HG03460 (cell line): ENCODE data around the gene PAX7.
"Not testable (repeated sequence)": the region's sequence is repeated elsewhere in the genome, so short reads cannot be mapped to it uniquely, and the experiment has no call there.

Experiments
- ATAC-seq: cut with Tn5 transposase; IDR thresholded peaks from one replicate; pipeline ENCODE4 v1.9.1; 2021; ENCODE audit not compliant: unreplicated experiment

The PAX7 gene

DNA sequence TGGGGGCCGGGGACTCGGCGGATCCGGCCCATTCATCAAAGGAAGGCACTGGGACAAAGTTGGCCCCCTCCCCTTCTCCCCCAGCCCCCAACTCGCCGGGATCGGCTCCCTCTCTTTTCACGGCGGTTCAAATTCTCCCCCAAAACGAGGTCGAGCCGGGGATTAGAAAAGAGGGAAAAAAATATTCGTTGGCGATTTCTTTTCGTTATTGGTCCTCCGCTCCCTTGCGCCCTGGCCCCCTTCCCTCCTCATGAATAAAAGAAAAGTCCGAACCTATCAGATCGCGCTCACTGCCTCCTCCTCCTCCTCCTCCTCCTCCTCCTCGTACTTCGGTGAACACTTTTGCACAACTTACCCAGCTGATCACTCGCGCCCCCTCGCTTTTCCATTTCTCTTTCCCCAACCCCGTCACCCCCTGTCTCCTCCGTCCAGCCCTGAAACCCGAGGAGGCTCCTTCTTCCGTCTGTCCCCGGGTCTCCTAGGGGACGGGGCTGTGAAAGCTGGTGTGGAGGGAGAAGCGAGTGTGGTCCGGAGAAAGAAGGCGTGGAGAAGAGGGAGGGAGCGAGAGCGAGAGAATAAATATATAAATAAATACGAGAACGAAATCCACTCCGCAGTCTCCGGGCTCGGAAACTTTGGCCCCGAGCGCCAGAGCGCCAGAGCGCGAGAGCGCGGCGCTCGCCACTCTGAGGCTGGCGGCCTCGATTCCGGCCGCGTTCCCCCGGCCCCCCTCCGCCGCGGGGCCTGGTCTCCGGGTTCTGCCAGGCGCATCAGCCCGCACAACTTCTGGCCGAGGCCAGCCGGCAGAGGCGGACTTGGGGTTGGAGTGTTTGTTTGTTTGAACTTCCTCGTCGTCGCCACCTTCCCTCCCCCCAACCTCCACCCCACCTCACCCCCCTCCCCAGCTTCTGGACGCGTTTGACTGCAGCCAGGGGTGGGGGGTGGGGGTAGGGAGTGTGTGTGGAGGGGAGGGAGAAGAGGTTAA is at the start of gene PAX7:
PAX7 (plus strand) TSS at position 336 of the 985 bp plus-strand sequence. CDS start 758 bp downstream, outside the sequence.
- no peak for ATAC-seq

DNA sequence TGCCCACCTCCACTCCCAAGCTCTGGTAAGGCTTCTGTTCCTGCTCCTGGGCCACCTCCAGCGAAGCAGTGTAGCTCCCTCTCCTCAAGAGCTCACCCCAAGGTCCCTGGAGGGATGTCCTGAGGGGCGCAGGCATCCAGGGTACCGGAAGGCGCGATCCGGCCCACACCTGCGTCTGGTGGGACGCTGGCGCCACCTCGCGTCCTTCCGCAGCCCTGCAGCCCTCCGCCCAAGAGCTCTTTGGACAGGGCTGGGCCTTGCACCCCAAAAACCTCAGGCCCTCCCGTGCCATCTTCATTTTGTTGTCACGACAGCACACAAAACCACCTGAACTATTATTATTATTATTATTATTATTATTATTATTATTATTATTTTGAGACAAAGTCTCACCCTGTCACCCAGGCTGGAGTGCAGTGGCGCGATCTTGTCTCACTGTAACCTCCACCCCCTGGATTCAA is 49.2 kb upstream of the PAX7 start:
- no peak for ATAC-seq

DNA sequence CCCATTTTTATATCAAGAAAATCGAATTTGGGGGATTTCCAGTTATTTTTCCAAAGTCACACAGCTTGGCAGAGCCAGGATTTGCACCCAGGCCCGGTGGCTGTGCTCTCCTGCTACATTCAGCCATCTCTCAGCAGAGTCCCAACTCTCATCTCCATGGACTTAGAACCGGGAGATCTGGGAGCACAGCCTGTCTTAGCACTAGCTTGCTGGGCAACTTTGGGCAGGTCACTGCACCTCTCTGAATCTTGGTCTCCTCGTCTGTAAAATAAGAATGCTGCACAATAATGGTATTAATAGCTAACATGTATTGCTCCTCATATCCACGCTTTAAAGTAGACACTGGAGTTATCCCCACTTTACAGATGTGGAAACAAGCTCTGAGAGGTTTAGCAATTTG is 47.8 kb upstream of the PAX7 start:
- no peak for ATAC-seq

DNA sequence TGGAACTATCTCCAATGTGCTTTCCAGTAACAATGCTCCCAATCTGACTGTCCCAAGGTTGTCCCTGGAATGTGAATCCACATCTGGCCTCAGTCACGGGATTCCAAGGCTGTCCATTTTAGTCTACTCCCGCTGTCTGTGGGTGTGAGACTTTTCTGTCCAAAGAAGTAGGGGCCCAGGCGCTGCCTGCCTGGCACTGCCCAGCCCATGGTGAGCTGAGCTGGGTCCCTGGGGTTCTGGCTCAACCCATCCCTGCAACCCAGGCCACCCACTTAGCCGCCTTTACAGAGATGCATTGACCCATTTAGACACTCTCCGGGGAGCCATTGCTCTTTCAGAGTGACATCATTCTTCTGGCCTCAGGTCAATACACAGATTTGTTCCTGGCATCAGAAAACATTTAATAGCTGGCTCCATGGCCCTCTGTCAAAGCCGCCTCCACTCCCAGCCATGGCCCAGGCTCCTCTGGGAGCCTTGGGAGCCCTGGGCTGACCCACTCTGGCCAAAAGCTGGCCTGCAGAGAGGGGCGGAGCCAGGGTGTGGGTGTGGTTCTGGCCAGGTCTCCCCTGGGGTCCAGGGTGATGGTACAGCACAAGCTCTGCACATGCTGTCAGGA is 47.2 kb upstream of the PAX7 start:
- ATAC-seq = no peak

DNA sequence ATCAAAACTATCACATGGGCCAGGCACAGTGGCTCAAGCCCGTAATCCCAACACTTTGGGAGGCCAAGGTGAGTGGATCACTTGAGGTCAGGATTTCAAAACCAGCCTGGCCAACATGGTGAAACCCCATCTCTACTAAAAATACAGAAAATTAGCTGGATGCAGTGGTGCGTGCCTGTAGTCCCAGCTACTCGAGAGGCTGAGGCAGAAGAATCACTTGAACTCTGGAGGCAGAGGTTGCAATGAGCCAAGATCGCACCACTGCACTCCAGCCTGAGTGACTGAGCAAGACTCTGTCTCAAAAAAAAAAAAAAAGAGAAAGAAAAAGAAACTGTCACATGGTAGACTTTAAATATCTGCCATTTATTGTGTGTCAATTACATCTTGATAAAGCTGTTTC is 44.6 kb upstream of the PAX7 start:
- not testable (repeated sequence) for ATAC-seq

DNA sequence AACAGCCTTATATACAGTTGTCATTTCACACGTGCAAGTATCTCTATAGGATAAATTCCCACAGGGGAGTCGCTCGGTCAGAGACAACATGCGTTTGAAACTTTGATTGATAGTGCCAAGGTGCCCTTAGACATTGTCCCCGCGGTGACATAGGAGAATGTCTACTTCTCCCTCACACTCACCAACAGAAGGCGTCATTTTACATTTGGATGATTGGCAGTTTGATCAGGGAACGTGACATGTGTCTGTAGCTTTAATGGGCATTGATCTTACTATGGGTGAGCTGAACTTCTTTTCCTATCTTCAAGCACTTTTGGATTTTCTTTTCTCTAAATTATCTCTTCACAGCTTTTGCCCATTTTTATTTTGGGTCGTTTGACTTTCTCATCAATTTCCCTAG is 42.6 kb upstream of the PAX7 start:
- no peak for ATAC-seq

DNA sequence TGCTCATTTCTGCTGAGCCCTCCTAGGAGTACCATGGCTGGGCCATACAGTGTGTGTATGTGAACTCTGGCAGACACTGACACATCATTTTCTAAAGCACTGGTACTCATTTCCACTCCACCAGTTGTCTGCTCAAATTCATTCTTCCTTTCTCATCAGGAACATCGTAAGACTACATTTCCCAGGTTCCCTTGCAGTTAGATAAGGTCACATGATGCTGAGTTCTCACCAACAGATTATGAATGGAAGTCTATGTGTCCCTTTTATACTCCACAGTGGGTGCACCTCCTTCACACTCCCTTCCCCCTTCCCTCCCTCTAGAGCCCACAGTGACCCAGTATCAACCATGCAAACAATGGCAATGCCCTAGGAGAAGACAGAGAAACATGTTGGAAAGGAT is 38.3 kb upstream of the PAX7 start:
- ATAC-seq = no peak

DNA sequence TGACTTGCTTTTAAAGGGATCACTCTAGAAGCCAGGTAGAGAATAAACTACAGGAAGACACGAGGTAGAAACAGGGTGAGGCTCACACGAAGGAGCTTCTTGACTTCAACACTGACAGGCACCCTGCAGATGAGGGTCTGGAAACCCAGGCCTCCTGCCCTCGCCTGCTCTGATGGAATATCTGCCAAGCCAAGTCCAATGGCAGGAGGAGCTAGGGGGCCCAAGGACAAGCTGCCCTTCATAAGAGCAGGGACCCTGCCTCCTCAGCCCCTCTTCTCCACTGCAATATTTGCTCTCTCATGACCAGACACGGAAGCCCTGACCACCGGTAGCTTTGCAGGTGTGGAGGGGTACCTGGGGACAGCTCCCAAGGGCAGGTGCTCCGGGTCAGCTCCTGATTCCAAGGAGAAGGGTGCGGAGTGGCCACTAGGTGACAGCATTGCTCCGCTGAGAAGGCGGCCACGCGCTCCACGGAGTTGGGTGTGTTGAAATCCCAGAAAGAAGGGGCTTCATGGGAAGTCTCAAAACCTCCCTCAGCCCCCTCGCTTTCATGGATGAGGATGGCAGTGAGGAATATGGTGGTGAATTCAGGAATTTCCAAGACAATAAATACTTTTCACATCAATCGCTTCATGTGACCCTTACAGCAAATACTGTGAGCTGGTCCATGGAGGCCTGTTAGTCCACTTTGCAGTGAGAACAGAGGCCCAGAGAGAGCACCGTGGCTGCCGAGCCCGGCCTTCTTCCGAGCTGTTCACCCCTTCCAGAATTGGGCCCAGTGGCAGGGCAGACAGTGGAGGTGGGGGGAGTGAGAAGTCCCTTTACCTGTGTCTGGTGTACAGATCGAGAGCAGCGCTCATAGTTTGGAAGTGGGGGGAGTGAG is 33.2 kb upstream of the PAX7 start:
- ATAC-seq = no peak

DNA sequence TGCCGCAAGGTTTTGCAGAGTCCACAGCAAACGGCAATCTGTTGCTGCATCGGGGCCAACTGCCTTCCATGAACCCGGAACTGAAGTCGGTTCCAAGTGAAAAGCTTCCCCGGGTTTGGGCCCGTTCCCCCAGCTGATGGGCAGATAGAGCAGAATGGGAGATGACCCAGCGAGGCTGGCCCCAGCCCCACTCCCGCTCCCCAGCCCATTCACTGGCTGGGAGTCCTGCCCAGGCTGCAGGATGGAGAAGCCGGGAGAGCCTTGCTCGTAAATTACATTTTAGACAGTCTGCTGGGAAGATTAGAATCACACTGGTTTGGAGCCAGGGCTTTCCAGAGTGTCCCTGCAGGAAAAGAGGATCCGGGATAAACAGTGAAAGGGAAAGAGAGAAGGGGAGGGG is 31.6 kb upstream of the PAX7 start:
- no peak for ATAC-seq

DNA sequence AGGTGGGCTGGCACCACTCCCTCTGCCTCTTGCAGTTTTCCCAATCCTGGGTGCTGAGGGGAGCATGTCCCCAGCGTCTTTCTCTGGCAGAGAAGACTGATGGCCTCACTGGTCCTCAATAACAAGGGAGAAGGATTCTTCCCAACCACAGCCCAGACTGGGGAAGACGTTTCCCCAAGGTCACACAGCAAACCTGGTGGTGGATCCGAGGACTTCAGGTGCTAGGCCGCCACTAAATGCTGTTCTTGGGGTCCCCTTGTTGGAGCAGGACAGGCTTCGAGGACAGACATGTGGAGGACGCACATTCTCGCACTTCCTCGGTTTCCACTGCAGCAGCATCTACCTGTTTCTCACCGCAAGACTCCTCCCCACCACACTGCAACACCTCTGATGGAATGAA is 30.9 kb upstream of the PAX7 start:
- ATAC-seq = no peak

DNA sequence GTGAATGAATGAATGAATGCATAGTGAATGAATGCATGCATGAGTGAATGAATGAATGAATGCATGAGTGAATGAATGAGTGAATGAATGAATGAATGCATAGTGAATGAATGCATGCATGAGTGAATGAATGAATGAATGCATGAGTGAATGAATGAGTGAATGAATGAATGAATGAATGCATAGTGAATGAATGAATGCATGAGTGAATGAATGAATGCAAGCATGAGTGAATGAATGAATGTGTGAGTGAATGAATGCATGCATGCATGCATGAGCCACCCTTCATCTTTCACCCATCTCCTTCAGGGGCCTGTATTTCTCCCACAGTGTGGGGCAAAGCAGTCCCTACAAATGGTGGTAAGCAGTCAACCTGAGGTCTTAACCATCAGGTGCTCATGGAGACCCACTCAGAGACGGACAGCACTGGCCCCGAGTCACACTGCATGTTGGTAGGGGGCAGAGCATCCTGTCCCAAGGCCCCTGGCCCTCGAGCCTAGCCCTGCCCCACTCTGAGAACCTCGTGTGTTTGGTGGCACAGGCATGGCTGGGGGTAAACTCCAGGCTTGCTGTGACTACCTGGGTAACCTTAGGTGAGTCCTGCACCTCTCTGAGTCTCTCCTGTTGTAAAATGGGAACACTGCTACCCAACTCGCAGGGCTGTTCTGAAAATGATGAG is 28.0 kb upstream of the PAX7 start:
- no peak for ATAC-seq

DNA sequence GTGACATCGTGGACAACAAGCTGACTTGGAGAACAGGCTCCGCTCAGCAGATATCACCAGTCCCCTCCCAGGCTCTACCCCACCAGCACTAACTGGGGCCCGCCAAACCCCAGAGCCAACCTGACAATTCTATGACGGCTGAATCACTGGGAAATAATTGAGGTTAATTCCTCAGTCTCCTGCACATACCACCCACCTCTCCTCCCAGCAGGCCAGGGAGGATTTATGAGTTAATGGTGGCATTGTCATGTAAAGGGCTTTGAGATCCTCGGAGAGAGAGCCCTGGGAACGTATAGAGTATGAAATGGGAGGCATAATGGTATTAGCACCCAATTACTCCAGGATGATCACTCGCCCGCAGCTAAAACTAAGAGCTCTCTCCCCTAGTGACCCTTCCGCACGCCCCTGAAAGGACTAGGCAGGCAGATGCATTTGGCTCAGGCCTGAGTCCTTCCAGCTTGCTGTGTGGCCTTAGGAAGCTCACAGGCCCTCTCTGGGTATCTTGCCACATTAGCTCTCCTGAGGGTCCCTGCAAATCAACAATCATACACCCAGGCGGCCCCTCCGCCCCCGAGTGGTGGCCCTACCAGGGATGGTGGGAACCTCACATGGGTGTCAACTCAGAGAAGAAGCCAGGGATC is 27.3 kb upstream of the PAX7 start:
- no peak for ATAC-seq

DNA sequence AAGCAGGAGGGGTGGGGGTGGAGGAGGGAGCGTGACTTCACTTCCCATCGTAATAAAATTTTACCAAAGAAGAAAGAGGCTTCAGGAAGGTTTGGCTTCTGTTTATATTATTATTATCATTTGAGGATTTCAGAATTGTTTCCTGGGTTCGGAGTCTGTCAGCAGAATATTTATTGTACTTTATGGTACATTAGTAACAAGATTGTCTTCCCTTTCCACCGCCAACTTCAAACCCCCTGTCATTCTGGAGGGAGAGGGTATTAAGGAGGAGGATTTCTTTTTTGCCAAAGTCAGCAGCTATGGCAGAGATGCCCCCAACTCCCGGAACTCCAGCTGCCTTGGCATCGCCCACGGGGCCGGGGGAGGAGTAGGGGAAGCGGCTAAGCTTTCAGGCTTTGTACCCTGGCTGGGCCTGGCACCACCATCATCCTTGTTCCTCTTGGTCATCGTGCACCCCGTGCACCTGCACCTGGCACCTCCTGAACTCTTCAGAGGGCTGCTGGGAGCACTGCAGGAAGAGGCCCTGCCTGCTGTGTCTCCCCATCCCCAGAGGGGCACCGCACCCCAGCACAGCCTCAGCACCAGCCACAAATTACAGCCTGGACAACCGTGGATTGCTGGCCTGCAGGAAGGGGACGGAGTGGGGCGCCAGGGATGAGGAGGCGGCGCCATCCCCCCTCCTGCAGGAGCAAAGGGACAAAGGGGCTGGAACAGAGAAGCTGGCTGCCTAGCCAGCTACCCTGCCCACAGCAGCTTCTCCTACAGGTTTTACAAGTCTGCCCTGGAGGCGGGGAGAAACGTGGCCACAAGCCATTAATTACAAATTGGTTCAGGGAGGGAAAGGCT is 24.0 kb upstream of the PAX7 start:
- ATAC-seq = no peak

DNA sequence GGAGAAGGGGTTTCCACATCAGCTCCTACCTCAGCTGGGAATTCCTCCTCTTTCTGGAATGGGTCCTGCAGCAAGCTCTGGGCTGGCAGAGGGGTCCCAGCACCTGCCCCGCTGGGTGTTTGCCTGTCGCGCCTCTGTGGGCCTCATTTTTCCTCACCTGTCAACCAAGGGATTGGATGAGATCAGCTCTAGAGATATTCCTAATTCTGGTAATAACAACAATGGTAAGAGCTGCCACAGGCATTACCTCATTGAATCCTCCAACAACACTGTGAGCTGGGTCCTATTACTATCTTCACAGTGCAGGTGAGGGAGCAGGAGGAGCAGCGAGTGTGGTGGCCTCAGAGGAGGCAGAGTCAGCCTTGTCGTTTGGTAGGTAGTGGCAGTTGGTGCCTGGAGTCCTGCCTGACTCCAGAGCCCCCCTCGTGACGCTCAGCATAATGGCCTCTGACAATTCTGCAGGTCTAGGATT is 23.3 kb upstream of the PAX7 start:
- ATAC-seq = no peak

DNA sequence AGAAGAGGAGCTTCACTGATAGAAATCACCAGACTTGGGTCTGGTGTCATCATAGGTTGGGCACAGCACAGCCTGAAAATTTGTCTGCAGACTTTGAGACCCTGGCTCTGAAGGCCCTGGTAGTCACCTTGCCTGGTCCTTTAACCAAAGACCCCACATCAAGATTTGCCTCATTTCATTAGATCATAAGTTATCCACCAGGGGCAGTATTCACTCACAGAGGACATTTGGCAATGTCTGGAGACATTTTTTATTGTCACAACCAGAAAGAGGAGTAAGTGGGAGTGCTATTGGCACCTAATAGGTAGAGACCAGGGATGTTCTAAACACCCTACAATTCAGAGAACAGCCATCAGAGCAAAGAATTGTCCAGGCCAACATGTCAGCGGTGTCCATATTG is 22.1 kb upstream of the PAX7 start:
- no peak for ATAC-seq

DNA sequence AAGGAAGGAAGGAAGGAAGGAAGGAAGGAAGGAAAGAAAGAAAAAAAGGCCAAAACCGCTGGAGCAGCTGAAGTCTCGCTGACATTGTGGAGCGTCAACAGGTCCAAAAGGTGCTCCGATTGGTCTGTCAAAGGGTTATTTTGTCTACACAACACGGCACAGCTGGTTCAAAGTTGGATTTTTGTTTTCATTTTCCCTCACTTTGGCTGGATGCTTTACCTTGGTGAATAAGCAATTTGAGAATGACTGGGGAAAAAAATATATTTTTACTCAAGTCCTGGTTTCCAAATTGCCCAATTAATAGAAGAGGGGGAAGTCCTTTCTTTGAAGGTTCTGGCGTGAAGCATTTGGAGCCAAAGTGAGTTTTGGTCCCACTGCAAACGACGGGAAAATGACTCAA is 19.3 kb upstream of the PAX7 start:
- ATAC-seq = no peak

DNA sequence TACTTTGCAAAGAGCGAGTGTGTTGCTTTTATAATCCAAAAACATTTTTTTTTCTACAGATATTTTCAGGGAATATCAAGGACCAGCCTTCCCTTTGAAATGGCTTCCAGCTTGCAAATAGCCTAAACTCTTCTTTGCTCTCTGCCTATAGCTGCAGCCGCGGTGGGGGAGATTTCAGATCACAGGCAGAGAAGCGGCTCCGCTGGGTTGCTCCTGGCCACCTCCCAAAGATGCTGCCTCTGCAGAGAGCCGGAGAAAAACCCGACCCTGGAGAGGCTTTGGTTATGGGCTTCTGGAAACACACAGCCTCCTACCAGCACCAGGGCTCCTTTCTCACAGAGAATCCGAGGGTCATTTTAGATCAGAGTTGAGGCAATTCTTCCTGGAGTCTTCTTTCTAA is 18.6 kb upstream of the PAX7 start:
- no peak for ATAC-seq

DNA sequence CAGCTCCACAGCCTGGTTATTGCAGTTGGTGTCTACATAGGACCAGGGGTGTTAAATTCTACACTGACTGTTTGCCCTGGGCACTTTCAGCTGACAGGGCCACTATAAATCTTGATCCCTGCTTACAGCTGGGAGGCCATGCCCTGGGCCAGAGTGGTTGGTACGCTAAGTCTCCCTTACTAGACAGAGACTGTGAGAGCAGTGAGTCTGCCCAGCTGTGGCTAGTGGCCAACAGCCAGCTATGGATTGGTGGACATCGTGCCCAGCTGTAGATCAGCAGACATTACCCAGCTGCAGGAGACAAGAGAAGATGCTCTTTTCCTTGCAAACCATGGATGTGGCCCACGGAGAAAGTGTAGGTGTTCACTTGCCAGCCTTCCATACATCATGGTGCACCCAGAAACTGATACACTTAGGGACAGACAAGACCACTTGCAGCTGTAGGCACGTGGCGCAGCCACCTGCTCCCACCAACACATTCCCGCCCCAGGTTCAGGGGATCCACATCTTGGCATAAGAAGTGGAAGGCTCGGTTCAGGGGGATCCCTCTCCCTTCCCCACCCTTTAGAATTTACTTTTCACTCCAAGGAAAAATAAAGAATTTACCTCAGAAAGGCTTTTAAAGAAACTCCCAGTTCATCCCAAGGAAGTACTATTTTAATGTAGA is 16.4 kb upstream of the PAX7 start:
- no peak for ATAC-seq
